HG03064 (cell line): ENCODE data around the gene SERTAD2.

Experiments used
- ATAC-seq: cut with Tn5 transposase; IDR thresholded peaks from one replicate; pipeline ENCODE4 v1.9.1; 2021; ENCODE audit warnings: low read depth; ENCODE audit not compliant: unreplicated experiment

Gene SERTAD2

DNA sequence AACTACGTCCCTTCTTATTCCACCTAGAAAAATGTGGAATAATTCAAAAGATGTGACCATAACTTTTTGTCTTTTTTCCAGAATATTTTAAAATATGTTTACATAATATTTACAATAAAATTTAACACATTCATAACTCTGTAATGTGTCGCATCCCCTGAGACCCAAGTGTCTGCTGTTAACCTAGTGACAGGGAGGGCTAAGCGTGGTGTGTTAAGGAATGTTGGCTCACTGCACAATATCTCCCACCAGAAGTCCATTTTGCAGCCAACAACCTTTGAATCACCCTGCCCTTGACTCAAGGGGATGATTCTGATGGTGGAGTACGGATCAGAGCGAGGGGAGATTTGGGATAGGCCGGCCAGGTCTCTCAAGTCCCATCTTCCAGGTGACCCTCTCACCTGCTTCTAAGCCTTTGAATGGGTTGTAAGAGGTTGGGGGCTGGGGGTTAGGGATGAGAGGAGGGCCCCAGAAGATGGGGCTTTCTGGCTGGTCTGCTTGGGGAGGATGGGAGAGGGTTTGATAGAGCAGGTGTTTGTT is 43.3 kb downstream of the SERTAD2 start:
- ATAC-seq, result no peak

DNA sequence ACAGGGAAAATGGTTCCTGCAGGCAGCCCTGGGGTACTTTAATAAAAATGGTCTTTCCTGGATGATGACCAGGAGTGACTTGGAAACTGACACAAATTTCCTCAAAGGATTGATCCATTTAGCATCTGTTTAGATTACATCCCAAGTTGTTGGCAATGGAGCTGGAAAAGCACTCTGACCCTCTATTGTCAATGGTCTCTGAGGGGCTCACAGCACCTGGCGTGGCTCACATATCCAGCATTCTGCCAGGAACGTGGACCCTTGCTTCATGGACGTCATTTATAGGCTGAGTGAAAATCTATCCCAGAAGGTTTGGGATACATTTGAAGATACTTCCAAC is 43.8 kb downstream of the SERTAD2 start:
- no peak for ATAC-seq

DNA sequence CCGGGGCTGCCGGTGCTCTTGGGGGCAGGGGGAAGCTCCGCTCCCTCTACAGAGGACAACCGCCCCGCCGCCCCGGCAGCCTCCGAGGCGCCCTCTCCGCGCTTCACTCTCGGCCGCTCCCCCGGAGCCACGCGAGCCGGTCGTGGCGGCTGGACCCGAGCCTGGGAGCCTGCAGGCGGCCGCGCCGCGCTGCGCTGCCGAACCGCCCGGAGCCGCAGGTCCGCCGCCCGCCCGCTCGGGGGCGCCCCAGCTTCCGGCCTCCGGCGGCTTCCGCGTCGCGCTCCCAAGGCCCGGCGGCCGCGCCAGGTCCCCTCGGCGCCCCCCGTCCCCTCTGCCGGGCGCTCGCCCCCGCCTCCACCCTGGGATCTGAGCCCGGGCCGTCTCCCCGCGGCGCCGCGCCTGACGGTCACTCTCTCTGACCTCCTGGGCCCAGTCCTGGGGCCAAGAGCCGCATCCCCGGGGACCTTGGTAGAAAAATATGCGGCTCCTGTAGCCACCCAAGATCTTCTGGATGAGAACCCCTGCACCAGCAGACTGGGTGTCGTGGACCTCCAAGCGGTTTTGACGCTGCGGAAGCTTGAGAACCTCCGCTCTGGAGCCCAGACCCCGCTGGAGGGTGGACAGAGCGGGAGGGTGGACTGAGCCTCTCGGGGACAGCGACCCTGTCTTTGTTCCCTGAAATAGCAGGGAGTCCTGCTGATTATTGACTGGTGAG is 44.3 kb downstream of the SERTAD2 start:
- ATAC-seq, result peak; percentile 31

GRCh38 chr2:64608867-64609226 is 44.9 kb downstream of the SERTAD2 start:
- peak; percentile 4 for ATAC-seq

- ATAC-seq, result no peak
Observed at GRCh38 chr2:64607381-64608304, 46.1 kb downstream of the SERTAD2 start.

- peak; percentile 78 for ATAC-seq
Observed at GRCh38 chr2:64606479-64607363, 47.0 kb downstream of the SERTAD2 start.

GRCh38 chr2:64605991-64606478 is 47.7 kb downstream of the SERTAD2 start:
- ATAC-seq, result no peak

DNA sequence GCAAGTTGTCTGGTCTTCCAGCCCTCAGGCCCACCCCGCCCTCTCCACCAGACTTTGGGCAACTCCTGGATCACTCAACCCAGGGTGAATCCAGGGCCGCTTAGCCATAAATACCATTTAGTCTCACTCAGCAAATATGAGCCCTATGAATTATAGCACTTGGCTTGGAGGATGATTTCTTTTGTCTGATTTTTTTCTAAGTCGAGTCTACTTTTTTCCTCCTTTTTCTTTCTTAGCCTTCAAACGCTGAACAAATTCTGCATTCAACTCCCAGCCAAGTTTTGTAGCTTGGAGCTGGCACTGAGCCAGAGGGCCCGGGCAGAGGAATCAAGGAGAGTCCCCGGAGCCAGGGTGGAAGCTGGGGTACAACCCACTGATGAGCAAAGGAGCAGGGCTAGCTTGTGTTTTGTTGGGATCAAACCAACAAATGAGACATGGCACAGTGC is 48.7 kb downstream of the SERTAD2 start:
- ATAC-seq, result no peak

GRCh38 chr2:64604155-64604554 is 49.6 kb downstream of the SERTAD2 start:
- ATAC-seq, result no peak

GRCh38 chr2:64602436-64602835 is 51.3 kb downstream of the SERTAD2 start:
- no peak for ATAC-seq

DNA sequence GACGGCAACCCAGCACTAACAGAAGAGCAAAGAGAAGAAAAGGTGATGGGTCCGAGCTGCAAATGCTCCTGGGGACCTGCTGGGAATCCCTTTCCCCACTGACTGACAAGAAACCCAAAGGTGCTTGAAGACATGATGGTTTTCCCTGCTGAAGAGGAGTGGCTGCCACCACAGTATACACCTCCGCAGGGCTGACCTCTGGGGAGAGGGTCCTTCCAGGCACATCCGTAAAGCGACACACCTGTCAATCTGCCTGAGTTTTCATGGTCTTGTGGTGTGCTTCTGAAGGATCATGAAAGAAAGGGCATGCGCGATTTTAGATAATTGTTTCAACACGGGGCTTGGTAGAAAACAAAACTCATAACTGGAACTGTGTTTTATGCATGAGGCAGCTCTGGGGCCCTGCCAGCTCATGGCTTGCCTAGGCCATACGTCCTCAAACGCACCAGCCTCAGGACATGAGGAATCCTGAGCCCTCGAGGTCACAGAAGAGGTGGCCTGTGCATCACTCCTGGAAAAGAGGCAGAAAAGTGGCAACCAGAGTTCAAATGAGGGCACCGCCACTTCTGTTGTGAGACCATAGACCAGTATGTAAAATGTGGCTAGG is 51.8 kb downstream of the SERTAD2 start:
- no peak for ATAC-seq

GRCh38 chr2:64601034-64601754 is 52.5 kb downstream of the SERTAD2 start:
- no peak for ATAC-seq

DNA sequence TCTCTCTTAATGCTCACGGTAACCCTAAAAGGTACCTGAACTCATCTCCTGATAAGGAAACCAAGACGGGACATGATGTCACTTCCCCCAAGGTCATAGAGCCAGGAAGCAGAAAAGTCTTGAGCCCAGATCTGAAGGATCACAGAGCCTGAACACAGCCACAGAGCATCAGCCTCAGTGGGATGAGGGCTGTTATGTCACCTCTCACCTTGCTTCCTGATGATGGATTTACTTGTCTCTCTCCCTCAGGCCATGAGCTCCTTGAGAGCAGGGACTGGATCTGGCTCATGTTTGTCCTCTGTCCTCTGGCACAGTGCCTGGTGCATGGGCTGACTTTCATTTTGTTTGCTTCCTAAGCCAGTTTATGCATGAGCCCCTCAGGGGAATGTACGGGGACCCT is 54.2 kb downstream of the SERTAD2 start:
- ATAC-seq, result no peak

DNA sequence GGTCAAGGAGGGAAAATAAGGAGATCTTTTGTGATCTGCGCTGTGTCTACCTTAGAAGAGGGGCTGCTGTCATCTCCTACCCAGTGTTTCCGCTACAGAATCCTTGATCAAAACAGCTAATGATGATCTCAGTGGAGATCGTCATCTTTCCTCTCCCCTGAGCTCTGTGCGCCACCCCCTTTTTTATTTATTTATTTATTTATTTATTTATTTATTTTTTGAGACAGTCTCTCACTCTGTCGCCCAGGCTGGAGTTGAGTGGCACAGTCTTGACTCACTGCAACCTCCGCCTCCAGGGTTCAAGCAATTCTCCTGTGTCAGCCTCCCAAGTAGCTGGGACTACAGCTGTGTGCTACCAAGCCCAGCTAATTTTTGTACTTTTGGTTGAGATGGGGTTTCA is 55.5 kb downstream of the SERTAD2 start:
- no peak for ATAC-seq

DNA sequence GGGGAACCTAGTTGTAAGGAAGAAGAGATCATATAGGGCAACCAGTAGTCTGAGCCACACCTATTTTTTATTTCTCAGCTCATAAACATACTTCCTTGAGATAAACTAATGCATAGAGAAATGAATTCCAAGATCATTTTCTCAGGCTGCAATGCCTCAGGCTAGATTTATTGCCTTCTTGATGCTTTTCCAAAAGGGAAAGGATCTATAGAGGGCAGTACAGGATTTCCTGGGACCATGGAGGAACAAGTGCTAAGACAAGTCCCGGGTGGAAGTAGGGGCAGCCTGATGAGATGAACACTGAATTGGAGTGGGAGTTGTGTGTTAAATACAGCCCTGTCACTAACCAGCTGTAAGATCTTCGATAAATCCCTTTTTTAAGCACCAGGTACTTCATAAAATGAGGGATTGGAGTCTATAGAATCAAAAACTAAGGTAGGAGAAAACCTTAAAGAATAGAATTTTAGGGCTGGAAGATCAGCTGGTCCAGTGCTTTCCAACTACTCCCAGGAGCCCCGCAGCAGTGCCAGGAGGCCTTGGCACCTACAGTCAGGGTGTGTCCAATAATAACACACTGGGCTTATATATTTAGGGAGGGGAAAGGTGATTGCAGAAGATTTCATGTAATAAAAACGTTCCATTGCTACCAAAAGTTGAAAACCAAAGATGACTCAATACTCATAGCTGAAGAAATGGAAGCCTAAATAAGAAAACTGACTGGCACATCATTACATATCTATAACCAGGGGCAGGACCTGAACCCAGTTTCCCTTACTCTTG is 58.1 kb downstream of the SERTAD2 start:
- no peak for ATAC-seq

GRCh38 chr2:64594226-64594989 is 59.3 kb downstream of the SERTAD2 start:
- no peak for ATAC-seq

GRCh38 chr2:64593035-64593655 is 60.6 kb downstream of the SERTAD2 start:
- ATAC-seq, result no peak

DNA sequence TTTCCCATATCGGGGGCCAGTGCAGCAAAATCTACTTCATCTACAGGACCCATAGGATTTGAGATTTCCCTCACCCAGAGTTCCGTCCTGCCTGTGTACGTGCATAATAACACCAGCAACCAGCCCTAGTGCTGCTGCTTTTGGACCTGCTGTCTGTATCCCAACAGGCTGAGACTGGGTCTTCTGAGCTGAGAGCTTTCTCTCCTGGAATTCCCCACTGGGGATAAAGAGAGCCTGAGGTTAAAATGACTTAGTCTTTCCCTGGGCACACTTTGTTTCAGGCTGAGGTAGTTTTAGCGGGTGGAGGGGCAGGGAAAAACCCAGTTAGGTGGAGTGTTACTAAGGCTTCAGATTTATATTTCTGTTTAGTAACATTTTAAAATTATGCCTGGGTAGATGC is 62.5 kb downstream of the SERTAD2 start:
- no peak for ATAC-seq
